Loucy (cell line): ENCODE measurements around the gene THBS1.

Experiments
- H2AFZ ChIP-seq: fragments of 200-600 bp; sonication (generic); 2 replicates; pipeline ENCODE4 v1.6.0; 2016; ENCODE audit warnings: antibody characterized with exemption, mild to moderate bottlenecking, low read length, moderate library complexity
- H3F3A ChIP-seq: fragments of 200-600 bp; 2 replicates; pipeline ENCODE4 v1.6.0; 2016; ENCODE audit warnings: antibody characterized with exemption, low read depth, mild to moderate bottlenecking
- H3K27me3 ChIP-seq: fragments of 200-600 bp; sonication (generic); 2 replicates; pipeline ENCODE4 v1.6.1; 2014; ENCODE audit warnings: low read length, mild to moderate bottlenecking; ENCODE audit not compliant: insufficient read depth, poor library complexity, severe bottlenecking
- H3K36me3 ChIP-seq: fragments of 200-600 bp; sonication (generic); 2 replicates; pipeline ENCODE4 v1.6.1; 2016; ENCODE audit warnings: low read length; ENCODE audit not compliant: insufficient read depth
- H3K4me1 ChIP-seq: fragments of 200-600 bp; sonication (generic); 2 replicates; pipeline ENCODE4 v1.5.1; 2014; ENCODE audit warnings: low read length, mild to moderate bottlenecking; ENCODE audit not compliant: insufficient read depth, poor library complexity, severe bottlenecking
- H3K4me2 ChIP-seq: fragments of 200-600 bp; sonication (generic); 2 replicates; pipeline ENCODE4 v1.6.0; 2014; ENCODE audit warnings: antibody characterized with exemption, low read length, low read depth, mild to moderate bottlenecking; ENCODE audit not compliant: poor library complexity, severe bottlenecking
- H3K4me3 ChIP-seq: fragments of 200-600 bp; sonication (generic); 2 replicates; pipeline ENCODE4 v1.5.1; 2014; ENCODE audit warnings: low read length, mild to moderate bottlenecking, mixed read lengths; ENCODE audit not compliant: poor library complexity, severe bottlenecking
- H3K79me2 ChIP-seq: fragments of 200-600 bp; sonication (generic); 2 replicates; pipeline ENCODE4 v1.6.1; 2014; ENCODE audit warnings: low read length; ENCODE audit not compliant: insufficient read depth
- H3K9ac ChIP-seq: fragments of 200-600 bp; sonication (generic); 2 replicates; pipeline ENCODE4 v1.6.0; 2014; ENCODE audit warnings: mild to moderate bottlenecking, low read depth, low read length, moderate library complexity; ENCODE audit not compliant: poor library complexity, severe bottlenecking
- H3K9me2 ChIP-seq: fragments of 200-600 bp; sonication (generic); replicated peaks from 2 replicates; pipeline ENCODE4 v1.6.1; 2016; ENCODE audit warnings: low read depth, low read length, mixed read lengths
- H3K9me3 ChIP-seq: fragments of 200-600 bp; sonication (generic); 2 replicates; pipeline ENCODE4 v1.6.1; 2014; ENCODE audit warnings: mild to moderate bottlenecking, antibody characterized with exemption, low read length, low read depth; ENCODE audit not compliant: insufficient read depth
- H4K20me1 ChIP-seq: fragments of 200-600 bp; sonication (generic); 2 replicates; pipeline ENCODE4 v1.6.0; 2014; ENCODE audit warnings: antibody characterized with exemption, low read length, mild to moderate bottlenecking; ENCODE audit not compliant: insufficient read depth, poor library complexity, severe bottlenecking
- CTCF ChIP-seq: fragments of 200-600 bp; sonication (generic); conservative IDR thresholded peaks from 2 replicates; pipeline ENCODE4 v1.5.1; 2014; ENCODE audit warnings: mild to moderate bottlenecking, antibody characterized with exemption, low read length
- EZH2phosphoT487 ChIP-seq: fragments of 200-600 bp; IDR thresholded peaks from 2 replicates; pipeline ENCODE4 v1.6.1; 2018; ENCODE audit warnings: antibody characterized with exemption, mild to moderate bottlenecking, moderate library complexity, borderline replicate concordance

The THBS1 gene

GRCh38 chr15:39584662-39585388, 3.9 kb downstream of the THBS1 start:
- Histone ChIP-seq H3K9me3 (no peaks in the 10 kb centered on the region), H3K36me3 (no peaks in the 10 kb centered on the region), H4K20me1 (no peaks in the 10 kb centered on the region), H3K9ac (no peak overlapping the region), H3K27me3 (no peaks in the 10 kb centered on the region), H3K79me2 (no peaks in the 10 kb centered on the region), H3F3A (no peaks in the 10 kb centered on the region), H3K4me2 (peak overlapping the region; percentile 17), H3K4me1 (peaks cover 10% of the 10 kb centered on the region), H3K9me2 (no peaks in the 10 kb centered on the region), H2AFZ (no peak overlapping the region), H3K4me3 (no peak overlapping the region)
- no peak for TF ChIP-seq EZH2phosphoT487
- no peak for TF ChIP-seq CTCF

GRCh38 chr15:39585389-39585841, 4.5 kb downstream of the THBS1 start:
- H3K9me3 ChIP-seq, result no peaks in the 10 kb centered on the region
- H3K9ac ChIP-seq, result no peak overlapping the region
- H3K4me3 ChIP-seq, result no peak overlapping the region
- peak overlapping the region; percentile 17 for H3K4me2 ChIP-seq
- no peak overlapping the region for H2AFZ ChIP-seq
- H3F3A ChIP-seq, result no peaks in the 10 kb centered on the region
- H3K4me1 ChIP-seq, result peaks cover 10% of the 10 kb centered on the region
- H3K36me3 ChIP-seq, result no peaks in the 10 kb centered on the region
- H3K9me2 ChIP-seq, result no peaks in the 10 kb centered on the region
- H3K27me3 ChIP-seq, result no peaks in the 10 kb centered on the region
- TF ChIP-seq EZH2phosphoT487 (no peak), CTCF (no peak)
- no peaks in the 10 kb centered on the region for H3K79me2 ChIP-seq
- H4K20me1 ChIP-seq, result no peaks in the 10 kb centered on the region

- H4K20me1 ChIP-seq, result no peaks in the 10 kb centered on the region
- H3K4me3 ChIP-seq, result no peak overlapping the region
- peak overlapping the region; percentile 17 for H3K4me2 ChIP-seq
- no peaks in the 10 kb centered on the region for H3K27me3 ChIP-seq
- H3K9ac ChIP-seq, result no peak overlapping the region
- H3F3A ChIP-seq, result no peaks in the 10 kb centered on the region
- no peaks in the 10 kb centered on the region for H3K9me2 ChIP-seq
- no peaks in the 10 kb centered on the region for H3K36me3 ChIP-seq
- peaks cover 10% of the 10 kb centered on the region for H3K4me1 ChIP-seq
- no peaks in the 10 kb centered on the region for H3K79me2 ChIP-seq
- no peak overlapping the region for H2AFZ ChIP-seq
- no peaks in the 10 kb centered on the region for H3K9me3 ChIP-seq
- TF ChIP-seq EZH2phosphoT487, result no peak
- no peak for TF ChIP-seq CTCF
Observed at GRCh38 chr15:39585871-39586301, 5.0 kb downstream of the THBS1 start.
